HL-60 (cell line): ENCODE data around the gene LUZP2.

ENCODE experiments used
- DNase-seq, 2 experiments: peaks; one replicate each; pipeline ENCODE4 v3.0.0-alpha.2; 2010 to 2020; ENCODE audit warnings: low read depth in 1 of 2, low spot score in 1 of 2
- H3K27ac ChIP-seq: fragments of 250-450 bp; sonication (Bioruptor Pico); replicated peaks from 2 replicates; pipeline ENCODE4 v1.5.1; 2020; ENCODE audit warnings: mild to moderate bottlenecking, moderate library complexity
- H3K27me3 ChIP-seq: fragments of 250-450 bp; sonication (Bioruptor Pico); 2 replicates; pipeline ENCODE4 v1.5.1; 2021; ENCODE audit warnings: mild to moderate bottlenecking, moderate library complexity; ENCODE audit not compliant: insufficient read depth, poor library complexity, severe bottlenecking
- H3K4me3 ChIP-seq: replicated peaks from 2 replicates; pipeline ENCODE4 v1.5.1; 2011; ENCODE audit warnings: mild to moderate bottlenecking, control low read depth, low read length; ENCODE audit not compliant: insufficient read depth
- GABPA ChIP-seq: IDR thresholded peaks from 2 replicates; pipeline ENCODE4 v1.6.1; 2012; ENCODE audit warnings: low read depth
- POLR2AphosphoS5 ChIP-seq: IDR thresholded peaks from 2 replicates; pipeline ENCODE4 v1.6.1; 2012; ENCODE audit warnings: low read depth
- REST ChIP-seq: IDR thresholded peaks from 2 replicates; pipeline ENCODE4 v1.6.1; 2012; ENCODE audit warnings: low read depth; ENCODE audit not compliant: insufficient replicate concordance
- SPI1 ChIP-seq: IDR thresholded peaks from 2 replicates; pipeline ENCODE4 v1.6.1; 2012; ENCODE audit warnings: low read depth, mild to moderate bottlenecking, borderline replicate concordance
- TF ChIP-seq, protein P1 (sequence below): IDR thresholded peaks from one replicate; pipeline ENCODE4 v1.5.1; 2011; ENCODE audit warnings: low read length, control low read depth, inconsistent platforms; ENCODE audit not compliant: insufficient read depth

Gene LUZP2

GRCh38 chr11:24588081-24588480 lies 91.2 kb downstream of the LUZP2 start:
- TF ChIP-seq SPI1 (no peak), REST (no peak), GABPA (no peak), POLR2AphosphoS5 (no peak)
- TF ChIP-seq, protein P1, sequence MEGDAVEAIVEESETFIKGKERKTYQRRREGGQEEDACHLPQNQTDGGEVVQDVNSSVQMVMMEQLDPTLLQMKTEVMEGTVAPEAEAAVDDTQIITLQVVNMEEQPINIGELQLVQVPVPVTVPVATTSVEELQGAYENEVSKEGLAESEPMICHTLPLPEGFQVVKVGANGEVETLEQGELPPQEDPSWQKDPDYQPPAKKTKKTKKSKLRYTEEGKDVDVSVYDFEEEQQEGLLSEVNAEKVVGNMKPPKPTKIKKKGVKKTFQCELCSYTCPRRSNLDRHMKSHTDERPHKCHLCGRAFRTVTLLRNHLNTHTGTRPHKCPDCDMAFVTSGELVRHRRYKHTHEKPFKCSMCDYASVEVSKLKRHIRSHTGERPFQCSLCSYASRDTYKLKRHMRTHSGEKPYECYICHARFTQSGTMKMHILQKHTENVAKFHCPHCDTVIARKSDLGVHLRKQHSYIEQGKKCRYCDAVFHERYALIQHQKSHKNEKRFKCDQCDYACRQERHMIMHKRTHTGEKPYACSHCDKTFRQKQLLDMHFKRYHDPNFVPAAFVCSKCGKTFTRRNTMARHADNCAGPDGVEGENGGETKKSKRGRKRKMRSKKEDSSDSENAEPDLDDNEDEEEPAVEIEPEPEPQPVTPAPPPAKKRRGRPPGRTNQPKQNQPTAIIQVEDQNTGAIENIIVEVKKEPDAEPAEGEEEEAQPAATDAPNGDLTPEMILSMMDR, result no peak
- no peak for DNase-seq
- H3K27me3 ChIP-seq, result no peaks in the 10 kb centered on the region
- no peak overlapping the region for H3K27ac ChIP-seq
- no peak overlapping the region for H3K4me3 ChIP-seq

DNA sequence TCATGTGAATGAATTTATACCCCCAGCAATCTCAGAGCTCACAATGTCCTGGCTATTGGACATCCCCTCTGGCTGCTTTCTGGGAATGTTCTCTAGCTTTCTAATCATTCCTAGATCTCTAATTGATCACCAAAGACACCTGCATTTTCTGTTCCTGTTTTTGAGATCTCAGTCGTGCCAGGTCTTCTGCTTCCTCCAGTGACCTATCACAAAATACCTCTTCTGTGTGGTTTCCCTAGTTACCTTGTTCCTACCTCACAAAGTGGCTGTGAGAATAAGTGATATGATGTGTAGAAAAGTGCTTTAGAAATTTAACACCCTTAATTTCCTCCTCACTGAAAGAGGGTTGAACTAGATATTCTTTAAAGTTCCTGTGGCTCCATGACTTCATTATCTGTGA lies 92.2 kb downstream of the LUZP2 start:
- H3K4me3 ChIP-seq, result no peak overlapping the region
- H3K27me3 ChIP-seq, result no peaks in the 10 kb centered on the region
- TF ChIP-seq GABPA (no peak), POLR2AphosphoS5 (no peak), REST (no peak), SPI1 (no peak)
- TF ChIP-seq, protein P1, result no peak
- H3K27ac ChIP-seq, result no peak overlapping the region
- no peak for DNase-seq

- TF ChIP-seq REST (no peak), GABPA (no peak), SPI1 (no peak)
- TF ChIP-seq, protein P1, result no peak
- no peak overlapping the region for H3K27ac ChIP-seq
- DNase-seq, result no peak
- H3K4me3 ChIP-seq, result no peak overlapping the region
- no peaks in the 10 kb centered on the region for H3K27me3 ChIP-seq
Observed at GRCh38 chr11:24591283-24591682, 94.4 kb downstream of the LUZP2 start.
